Measurements from ENCODE around the gene VPS33A.

GRCh38 chr12:122265886-122266229 lies 436 bp downstream of the VPS33A start:
- TF ChIP-seq, protein P1, sequence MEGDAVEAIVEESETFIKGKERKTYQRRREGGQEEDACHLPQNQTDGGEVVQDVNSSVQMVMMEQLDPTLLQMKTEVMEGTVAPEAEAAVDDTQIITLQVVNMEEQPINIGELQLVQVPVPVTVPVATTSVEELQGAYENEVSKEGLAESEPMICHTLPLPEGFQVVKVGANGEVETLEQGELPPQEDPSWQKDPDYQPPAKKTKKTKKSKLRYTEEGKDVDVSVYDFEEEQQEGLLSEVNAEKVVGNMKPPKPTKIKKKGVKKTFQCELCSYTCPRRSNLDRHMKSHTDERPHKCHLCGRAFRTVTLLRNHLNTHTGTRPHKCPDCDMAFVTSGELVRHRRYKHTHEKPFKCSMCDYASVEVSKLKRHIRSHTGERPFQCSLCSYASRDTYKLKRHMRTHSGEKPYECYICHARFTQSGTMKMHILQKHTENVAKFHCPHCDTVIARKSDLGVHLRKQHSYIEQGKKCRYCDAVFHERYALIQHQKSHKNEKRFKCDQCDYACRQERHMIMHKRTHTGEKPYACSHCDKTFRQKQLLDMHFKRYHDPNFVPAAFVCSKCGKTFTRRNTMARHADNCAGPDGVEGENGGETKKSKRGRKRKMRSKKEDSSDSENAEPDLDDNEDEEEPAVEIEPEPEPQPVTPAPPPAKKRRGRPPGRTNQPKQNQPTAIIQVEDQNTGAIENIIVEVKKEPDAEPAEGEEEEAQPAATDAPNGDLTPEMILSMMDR (IDR thresholded peaks at IDR 0.05; ENCODE audit: low read length): no peak
- TF ChIP-seq EZH2 (optimal IDR thresholded peaks at IDR 0.05; ENCODE audit: low read depth, low read length) (no peak), EZH2phosphoT487 (IDR thresholded peaks at IDR 0.05; ENCODE audit: low read length) (no peak)
